ENCODE results near the gene NOSIP. TPM values are rescaled to one million over a fixed set of nuclear protein-coding genes. Genes with fewer than 3 reads are reported as not detected.

The NOSIP gene
- total and polyA plus RNA-seq, 7 donors = 53.9 to 104 (median 69.9) TPM

- Histone ChIP-seq H3K9me3 (no peaks in the 10 kb centered on the region), H3K4me3 (no peak overlapping the region), H3K27ac (no peak overlapping the region), H3K27me3 (ENCODE audit: insufficient read depth in 3 of 3, low read length in 2 of 3) (no peaks in the 10 kb centered on the region), H3K36me3 (ENCODE audit: insufficient read depth in 1 of 2, low read depth in 1 of 2) (peaks cover 0 to 81% of the 10 kb centered on the region in 2 donors), H3K4me1 (no peaks in the 10 kb centered on the region)
- 94 to 96% (median 95%) methylated on average over 30 to 38 of the region's 38 CpGs for WGBS, 3 donors
- intact Hi-C loops (cut with DNase I) = no loop called here
- no peak for TF ChIP-seq CTCF (IDR thresholded peaks at IDR 0.05)
- no peak for ATAC-seq
- no peak for DNase-seq
Observed at GRCh38 chr19:49601482-49602038, 21.2 kb upstream of the NOSIP start.

- Histone ChIP-seq H3K4me1 (no peaks in the 10 kb centered on the region), H3K36me3 (ENCODE audit: insufficient read depth in 1 of 2, low read depth in 1 of 2) (peaks cover 0 to 96% of the 10 kb centered on the region in 2 donors), H3K9me3 (no peaks in the 10 kb centered on the region), H3K4me3 (no peak overlapping the region), H3K27me3 (ENCODE audit: insufficient read depth in 3 of 3, low read length in 2 of 3) (no peaks in the 10 kb centered on the region), H3K27ac (no peak overlapping the region)
- WGBS, 3 donors = 91 to 94% (median 92%) methylated on average over 23 to 26 of the region's 26 CpGs
- intact Hi-C loops (cut with DNase I) = no loop called here
- no peak for TF ChIP-seq CTCF (IDR thresholded peaks at IDR 0.05)
- DNase-seq (no peak), ATAC-seq (no peak)
Observed at GRCh38 chr19:49599378-49600295, 19.3 kb upstream of the NOSIP start.

- DNase-seq (peak in 1 of 2 donors; percentile 21), ATAC-seq (no peak)
- no peak overlapping the region for H3K4me3 ChIP-seq
- WGBS, 3 donors = 93 to 94% (median 94%) methylated on average over 24 to 29 of the region's 29 CpGs
- H3K36me3 ChIP-seq (ENCODE audit: insufficient read depth in 1 of 2, low read depth in 1 of 2) = peaks cover 0 to 84% of the 10 kb centered on the region in 2 donors
- no peak overlapping the region for H3K27ac ChIP-seq
- TF ChIP-seq CTCF (IDR thresholded peaks at IDR 0.05) = no peak
- peaks cover 12% of the 10 kb centered on the region for H3K4me1 ChIP-seq
- intact Hi-C loops (cut with DNase I) = no loop called here
- H3K9me3 ChIP-seq = no peaks in the 10 kb centered on the region
- H3K27me3 ChIP-seq (ENCODE audit: insufficient read depth in 3 of 3, low read length in 2 of 3) = no peaks in the 10 kb centered on the region
Observed at GRCh38 chr19:49597703-49597974, 17.3 kb upstream of the NOSIP start.

GRCh38 chr19:49596954-49597702 is 16.8 kb upstream of the NOSIP start:
- no peak for TF ChIP-seq CTCF (IDR thresholded peaks at IDR 0.05)
- no peak for ATAC-seq
- intact Hi-C loops (cut with DNase I) = no loop called here
- Histone ChIP-seq H3K4me3 (no peak overlapping the region), H3K27ac (no peak overlapping the region), H3K36me3 (ENCODE audit: insufficient read depth in 1 of 2, low read depth in 1 of 2) (peaks cover 0 to 79% of the 10 kb centered on the region in 2 donors), H3K27me3 (ENCODE audit: insufficient read depth in 3 of 3, low read length in 2 of 3) (no peaks in the 10 kb centered on the region), H3K4me1 (peaks cover 16% of the 10 kb centered on the region), H3K9me3 (no peaks in the 10 kb centered on the region)
- no peak for DNase-seq
- WGBS, 3 donors = 94 to 95% (median 94%) methylated on average over 48 to 65 of the region's 65 CpGs

Data from psoas muscle (tissue), 8 donors.